GM19328 (cell line): ENCODE measurements around the gene PLXNA4.
A peak's percentile ranks its signal among the peaks of the same experiment; 100 is the strongest.

Experiments
- ATAC-seq: cut with Tn5 transposase; IDR thresholded peaks from one replicate; pipeline ENCODE4 v1.9.1; 2021; ENCODE audit warnings: mild to moderate bottlenecking, moderate library complexity; ENCODE audit not compliant: unreplicated experiment

PLXNA4 gene

GRCh38 chr7:132590162-132590561, 13.9 kb upstream of the PLXNA4 start:
- no peak for ATAC-seq

GRCh38 chr7:132588596-132588995, 12.3 kb upstream of the PLXNA4 start:
- no peak for ATAC-seq

- no peak for ATAC-seq
Observed at GRCh38 chr7:132584796-132585494, 8.7 kb upstream of the PLXNA4 start.

- no peak for ATAC-seq
Observed at GRCh38 chr7:132581431-132581830, 5.2 kb upstream of the PLXNA4 start.

- ATAC-seq: peak; percentile 58
Observed at GRCh38 chr7:132580717-132581285, 4.5 kb upstream of the PLXNA4 start.

GRCh38 chr7:132580277-132580676, 4.0 kb upstream of the PLXNA4 start:
- ATAC-seq: no peak

GRCh38 chr7:132579260-132579899, 3.1 kb upstream of the PLXNA4 start:
- ATAC-seq: no peak

GRCh38 chr7:132578826-132579225, 2.6 kb upstream of the PLXNA4 start:
- no peak for ATAC-seq

- no peak for ATAC-seq
Observed at GRCh38 chr7:132578050-132578370, 1.7 kb upstream of the PLXNA4 start.

- no peak for ATAC-seq
Observed at GRCh38 chr7:132577206-132578049, 1.2 kb upstream of the PLXNA4 start.

GRCh38 chr7:132576721-132577085, 433 bp upstream of the PLXNA4 start:
- ATAC-seq: no peak

GRCh38 chr7:132575419-132575981, 770 bp downstream of the PLXNA4 start:
- no peak for ATAC-seq

- no peak for ATAC-seq
Observed at GRCh38 chr7:132574223-132574622, 2.0 kb downstream of the PLXNA4 start.

- ATAC-seq: no peak
Observed at GRCh38 chr7:132573251-132573955, 2.9 kb downstream of the PLXNA4 start.

- no peak for ATAC-seq
Observed at GRCh38 chr7:132572526-132572925, 3.7 kb downstream of the PLXNA4 start.

- no peak for ATAC-seq
Observed at GRCh38 chr7:132571970-132572369, 4.3 kb downstream of the PLXNA4 start.

GRCh38 chr7:132569884-132570614, 6.2 kb downstream of the PLXNA4 start:
- ATAC-seq: no peak

GRCh38 chr7:132568962-132569361, 7.3 kb downstream of the PLXNA4 start:
- ATAC-seq: no peak

GRCh38 chr7:132565885-132566284, 10.4 kb downstream of the PLXNA4 start:
- no peak for ATAC-seq

- ATAC-seq: no peak
Observed at GRCh38 chr7:132565441-132565840, 10.8 kb downstream of the PLXNA4 start.
